Measurements from ENCODE around the gene SMAD5. TPM values are rescaled to one million over a fixed set of nuclear protein-coding genes. Genes with fewer than 3 reads are reported as not detected.
A peak's percentile ranks its signal among the peaks of the same experiment; 100 is the strongest.

The SMAD5 gene
- total and polyA plus RNA-seq, 12 donors: 6.4 to 76.6 (median 46.2) TPM

DNA sequence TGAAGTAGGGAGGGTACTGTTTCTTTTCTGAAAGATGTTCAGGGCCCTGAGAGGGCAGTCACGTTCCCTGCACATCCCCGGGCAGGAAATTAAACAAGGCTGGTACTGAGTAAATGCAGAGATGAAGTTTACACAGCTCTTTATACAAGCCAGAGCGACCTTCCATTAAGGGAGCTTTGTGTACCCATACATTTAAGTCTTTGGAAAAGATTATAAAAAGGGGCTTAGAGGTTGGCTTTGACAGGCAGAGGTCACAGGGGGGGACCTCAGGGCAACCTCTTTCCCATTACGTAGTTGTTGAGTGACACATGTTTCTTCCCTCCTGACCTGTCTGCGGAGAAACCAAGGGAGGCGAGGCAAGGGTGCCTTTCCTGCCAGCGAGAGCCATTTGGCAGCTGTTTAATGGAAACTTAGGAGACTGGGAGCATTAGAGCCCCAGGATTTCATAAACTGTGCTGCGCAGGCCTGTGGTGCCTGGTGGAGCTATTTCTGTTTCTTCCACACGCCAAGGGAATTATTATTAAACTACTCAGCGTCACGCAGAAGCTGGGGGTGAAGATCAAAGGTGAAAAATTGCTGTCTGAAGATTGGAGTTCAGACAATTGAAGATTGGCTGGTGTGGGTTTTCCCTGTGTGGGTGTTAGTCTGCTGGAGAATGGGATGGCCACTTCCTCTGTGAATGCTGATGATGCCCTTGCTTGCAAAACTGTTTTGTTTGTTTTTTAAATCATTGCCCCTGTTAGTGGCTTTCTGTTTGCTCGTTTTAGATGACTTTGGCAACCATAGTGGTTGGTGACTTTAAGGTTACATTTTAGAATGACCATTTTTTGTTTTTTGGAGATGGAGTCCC is 63.6 kb downstream of the SMAD5 start:
- no peak for DNase-seq
- 73 to 83% (median 77%) methylated on average over 11 to 12 of the region's 12 CpGs for WGBS, 4 donors
- Histone ChIP-seq H3K9me3 (replicated peaks in 1 of 3) (no peaks in the 10 kb centered on the region), H3K36me3 (replicated peaks in 1 of 2) (no peaks in the 10 kb centered on the region), H3K4me3 (no peak overlapping the region), H3K27me3 (peaks cover 21% of the 10 kb centered on the region), H3K4me1 (replicated peaks in 1 of 2) (peaks cover 3 to 16% of the 10 kb centered on the region in 2 donors), H3K27ac (no peak overlapping the region)
- intact Hi-C loops (cut with DNase I): no loop called here
- TF ChIP-seq, protein P1, sequence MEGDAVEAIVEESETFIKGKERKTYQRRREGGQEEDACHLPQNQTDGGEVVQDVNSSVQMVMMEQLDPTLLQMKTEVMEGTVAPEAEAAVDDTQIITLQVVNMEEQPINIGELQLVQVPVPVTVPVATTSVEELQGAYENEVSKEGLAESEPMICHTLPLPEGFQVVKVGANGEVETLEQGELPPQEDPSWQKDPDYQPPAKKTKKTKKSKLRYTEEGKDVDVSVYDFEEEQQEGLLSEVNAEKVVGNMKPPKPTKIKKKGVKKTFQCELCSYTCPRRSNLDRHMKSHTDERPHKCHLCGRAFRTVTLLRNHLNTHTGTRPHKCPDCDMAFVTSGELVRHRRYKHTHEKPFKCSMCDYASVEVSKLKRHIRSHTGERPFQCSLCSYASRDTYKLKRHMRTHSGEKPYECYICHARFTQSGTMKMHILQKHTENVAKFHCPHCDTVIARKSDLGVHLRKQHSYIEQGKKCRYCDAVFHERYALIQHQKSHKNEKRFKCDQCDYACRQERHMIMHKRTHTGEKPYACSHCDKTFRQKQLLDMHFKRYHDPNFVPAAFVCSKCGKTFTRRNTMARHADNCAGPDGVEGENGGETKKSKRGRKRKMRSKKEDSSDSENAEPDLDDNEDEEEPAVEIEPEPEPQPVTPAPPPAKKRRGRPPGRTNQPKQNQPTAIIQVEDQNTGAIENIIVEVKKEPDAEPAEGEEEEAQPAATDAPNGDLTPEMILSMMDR (IDR thresholded peaks at IDR 0.05): no peak
- TF ChIP-seq POLR2A (IDR thresholded peaks at IDR 0.05): no peak

DNA sequence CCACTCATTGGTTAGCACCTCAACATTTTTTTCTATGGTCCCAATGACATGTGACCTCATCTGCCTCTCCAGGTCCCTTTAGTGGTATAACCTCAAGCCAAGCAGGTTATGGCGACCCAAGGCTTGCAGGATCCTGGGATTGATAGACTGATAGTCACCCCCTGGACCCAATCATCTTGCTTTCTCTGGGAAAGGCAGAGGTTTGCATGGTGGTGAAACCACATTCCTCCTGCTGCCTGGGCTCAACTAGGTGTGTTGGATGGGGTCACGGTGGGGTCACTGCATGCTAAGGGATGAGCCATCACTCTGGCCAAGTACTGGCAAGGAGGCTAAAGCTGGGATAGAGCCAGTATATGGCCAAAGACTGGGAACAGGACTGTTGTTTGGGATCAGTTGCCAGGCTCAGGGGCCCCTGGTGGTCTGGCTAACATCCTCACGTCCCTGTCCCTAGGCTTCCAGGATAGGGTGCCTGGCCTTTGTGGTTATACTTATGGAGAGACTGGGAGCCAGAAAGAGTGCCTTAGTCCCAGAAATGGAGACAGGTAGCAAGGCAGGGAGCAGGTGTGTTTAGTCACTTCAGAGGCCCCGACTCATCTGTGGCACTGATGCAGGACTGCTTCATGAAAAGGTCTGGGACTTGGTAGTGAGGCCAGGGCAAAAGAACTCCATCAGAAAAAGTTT is 65.0 kb downstream of the SMAD5 start:
- no peak overlapping the region for H3K4me3 ChIP-seq
- DNase-seq: no peak
- H3K4me1 ChIP-seq (replicated peaks in 1 of 2): peaks cover 0 to 5% of the 10 kb centered on the region in 2 donors
- H3K36me3 ChIP-seq (replicated peaks in 1 of 2): no peaks in the 10 kb centered on the region
- intact Hi-C loops (cut with DNase I): no loop called here
- no peak for TF ChIP-seq POLR2A (IDR thresholded peaks at IDR 0.05)
- TF ChIP-seq, protein P1 (IDR thresholded peaks at IDR 0.05): no peak
- no peak overlapping the region for H3K27ac ChIP-seq
- no peaks in the 10 kb centered on the region for H3K9me3 ChIP-seq (replicated peaks in 1 of 3)
- 90 to 92% (median 91%) methylated on average over 3 to 4 of the region's 4 CpGs for WGBS, 4 donors
- H3K27me3 ChIP-seq: peaks cover 7% of the 10 kb centered on the region

DNA sequence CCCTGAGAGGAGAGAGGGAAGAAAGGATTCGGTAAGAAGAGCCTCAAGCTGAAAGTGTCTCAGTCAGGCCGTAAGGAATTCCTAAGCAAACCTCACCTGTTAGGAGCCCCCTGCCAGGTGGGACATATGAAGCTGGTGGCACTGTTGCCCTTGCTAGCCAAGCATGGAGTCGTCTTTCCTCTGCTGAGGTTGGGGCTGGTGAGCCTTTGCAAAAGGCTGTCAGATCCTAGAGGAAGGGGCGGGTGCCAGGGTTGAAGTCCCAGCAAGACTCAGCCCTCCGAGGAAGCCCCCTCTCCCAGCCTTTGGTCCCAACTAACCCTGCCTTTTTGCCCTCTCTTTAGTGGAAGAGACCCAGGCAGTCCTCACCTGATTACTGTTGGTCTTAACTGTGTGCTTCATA is 65.8 kb downstream of the SMAD5 start:
- peak in 1 of 7 donors; percentile 5 for DNase-seq
- Histone ChIP-seq H3K27ac (no peak overlapping the region), H3K4me1 (replicated peaks in 1 of 2) (no peaks in the 10 kb centered on the region), H3K36me3 (replicated peaks in 1 of 2) (no peaks in the 10 kb centered on the region), H3K4me3 (no peak overlapping the region), H3K9me3 (replicated peaks in 1 of 3) (no peaks in the 10 kb centered on the region), H3K27me3 (no peaks in the 10 kb centered on the region)
- TF ChIP-seq POLR2A (IDR thresholded peaks at IDR 0.05): no peak
- TF ChIP-seq, protein P1 (IDR thresholded peaks at IDR 0.05): no peak
- 79 to 90% (median 83%) methylated on average over 4 to 5 of the region's 5 CpGs for WGBS, 4 donors
- intact Hi-C loops (cut with DNase I): no loop called here

DNA sequence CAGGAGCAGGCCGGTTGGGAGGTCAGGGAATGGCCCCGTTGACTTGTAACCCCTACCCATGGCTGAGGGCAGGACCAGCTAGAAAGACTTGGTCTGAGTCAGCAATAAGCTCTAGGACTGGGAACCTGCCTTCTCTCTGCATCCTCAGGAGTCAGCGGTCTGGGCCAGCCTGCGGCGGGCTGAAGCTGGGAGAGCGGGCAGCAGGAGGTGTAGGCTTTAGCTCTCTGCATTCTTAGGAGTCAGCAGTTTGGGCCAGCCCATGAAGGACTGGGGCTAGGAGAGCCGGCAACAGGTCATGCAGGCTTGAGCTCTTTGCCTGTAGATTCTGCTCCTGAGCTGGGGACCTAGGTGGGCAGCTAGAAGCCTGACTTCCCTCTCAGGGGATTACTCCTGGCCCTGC is 66.8 kb downstream of the SMAD5 start:
- intact Hi-C loops (cut with DNase I): no loop called here
- no peaks in the 10 kb centered on the region for H3K27me3 ChIP-seq
- H3K36me3 ChIP-seq (replicated peaks in 1 of 2): no peaks in the 10 kb centered on the region
- no peak for TF ChIP-seq POLR2A (IDR thresholded peaks at IDR 0.05)
- TF ChIP-seq, protein P1 (IDR thresholded peaks at IDR 0.05): no peak
- H3K4me3 ChIP-seq: no peak overlapping the region
- no peak overlapping the region for H3K27ac ChIP-seq
- DNase-seq: no peak
- 76 to 88% (median 88%) methylated on average over 2 to 7 of the region's 7 CpGs for WGBS, 4 donors
- H3K9me3 ChIP-seq (replicated peaks in 1 of 3): no peaks in the 10 kb centered on the region
- no peaks in the 10 kb centered on the region for H3K4me1 ChIP-seq (replicated peaks in 1 of 2)
